Peyer's patch (tissue), 4 donors: ENCODE measurements around the gene MYNN. TPM values are rescaled to one million over a fixed set of nuclear protein-coding genes. Genes with fewer than 3 reads are reported as not detected.
A peak's percentile ranks its signal among the peaks of the same experiment; 100 is the strongest.

ENCODE experiments used
- DNase-seq, 3 donors: peaks; one replicate each; pipeline ENCODE4 v3.0.0-alpha.2; 2017 to 2019
- H3K27ac ChIP-seq, 4 donors: fragments of 200-600 bp; sonication (generic); one replicate each; pipeline ENCODE4 v1.5.1; 2016 to 2019
- H3K27me3 ChIP-seq, 2 donors: fragments of 200-600 bp; sonication (generic); one replicate each; pipeline ENCODE4 v1.5.1; 2019
- H3K36me3 ChIP-seq, 3 donors: fragments of 200-600 bp; sonication (generic); one replicate each; pipeline ENCODE4 v1.5.1; 2016 to 2019
- H3K4me1 ChIP-seq, 4 donors: fragments of 200-600 bp; sonication (generic); one replicate each; pipeline ENCODE4 v1.5.1; 2016 to 2019
- H3K4me3 ChIP-seq, 4 donors: fragments of 200-600 bp; sonication (generic); 1 replicate in 3 of 4; 2 replicates in 1 of 4; pipeline ENCODE4 v1.5.1; 2016 to 2019; ENCODE audit warnings: mild to moderate bottlenecking in 1 of 4
- H3K9me3 ChIP-seq, 4 donors: fragments of 200-600 bp; sonication (generic); one replicate each; pipeline ENCODE4 v1.5.1; 2016 to 2019; ENCODE audit warnings: mild to moderate bottlenecking in 1 of 4
- CTCF ChIP-seq, 6 experiments: fragments of 450-650 bp in 4 of 6; fragments of 200-600 bp in 2 of 6; sonication (generic) in 1 of 6; IDR thresholded peaks; one replicate each; pipeline ENCODE4 v1.5.1; 2017 to 2019; ENCODE audit warnings: antibody characterized with exemption in 6 of 6, mild to moderate bottlenecking in 3 of 6, moderate library complexity in 1 of 6
- POLR2A ChIP-seq, 2 donors: fragments of 450-650 bp; IDR thresholded peaks; one replicate each; pipeline ENCODE4 v1.5.1; 2017; ENCODE audit warnings: antibody characterized with exemption in 2 of 2, mild to moderate bottlenecking in 2 of 2, moderate library complexity in 2 of 2
- total RNA-seq, 4 donors: library from RNA; depleted of rRNA; stranded (reverse); fragments of >200 nt; gene quantifications; one replicate each; pipeline ENCODE4 v1.1.0, GENCODE V29; 2016

MYNN gene
- total RNA-seq, 4 donors from 2014 or later = 11.2 to 19.4 (median 15.9) TPM

GRCh38 chr3:169750665-169751064 is 22.5 kb upstream of the MYNN start:
- Histone ChIP-seq H3K9me3 (no peaks in the 10 kb centered on the region), H3K27ac (no peak overlapping the region), H3K4me3 (no peak overlapping the region), H3K36me3 (no peaks in the 10 kb centered on the region), H3K27me3 (no peaks in the 10 kb centered on the region), H3K4me1 (no peaks in the 10 kb centered on the region)
- TF ChIP-seq POLR2A (IDR thresholded peaks at IDR 0.05) (no peak), CTCF (IDR thresholded peaks at IDR 0.05) (no peak)
- no peak for DNase-seq

- Histone ChIP-seq H3K4me3 (no peak overlapping the region), H3K27me3 (no peaks in the 10 kb centered on the region)
- TF ChIP-seq POLR2A (IDR thresholded peaks at IDR 0.05) (no peak), CTCF (IDR thresholded peaks at IDR 0.05) (no peak)
These were observed 21.3 kb upstream of the MYNN start for GRCh38 chr3:169751875-169752274.

GRCh38 chr3:169754711-169755110 is 18.5 kb upstream of the MYNN start:
- Histone ChIP-seq H3K4me1 (peaks cover 0 to 10% (median 0%) of the 10 kb centered on the region in 4 donors), H3K4me3 (no peak overlapping the region), H3K27me3 (no peaks in the 10 kb centered on the region), H3K9me3 (no peaks in the 10 kb centered on the region), H3K36me3 (no peaks in the 10 kb centered on the region), H3K27ac (no peak overlapping the region)
- DNase-seq = no peak
- TF ChIP-seq POLR2A (IDR thresholded peaks at IDR 0.05) = no peak
- no peak for TF ChIP-seq CTCF (IDR thresholded peaks at IDR 0.05)

More at GRCh38 chr3:169751875-169752274, 21.3 kb upstream of the MYNN start:
- no peak for DNase-seq
- Histone ChIP-seq H3K9me3 (no peaks in the 10 kb centered on the region), H3K4me1 (no peaks in the 10 kb centered on the region), H3K36me3 (no peaks in the 10 kb centered on the region), H3K27ac (no peak overlapping the region)

GRCh38 chr3:169755488-169755887 is 17.7 kb upstream of the MYNN start:
- Histone ChIP-seq H3K27me3 (no peaks in the 10 kb centered on the region), H3K36me3 (no peaks in the 10 kb centered on the region), H3K4me1 (peaks cover 0 to 10% (median 0%) of the 10 kb centered on the region in 4 donors), H3K4me3 (no peak overlapping the region), H3K9me3 (no peaks in the 10 kb centered on the region), H3K27ac (no peak overlapping the region)
- no peak for DNase-seq
- TF ChIP-seq CTCF (IDR thresholded peaks at IDR 0.05) (no peak), POLR2A (IDR thresholded peaks at IDR 0.05) (no peak)

DNA sequence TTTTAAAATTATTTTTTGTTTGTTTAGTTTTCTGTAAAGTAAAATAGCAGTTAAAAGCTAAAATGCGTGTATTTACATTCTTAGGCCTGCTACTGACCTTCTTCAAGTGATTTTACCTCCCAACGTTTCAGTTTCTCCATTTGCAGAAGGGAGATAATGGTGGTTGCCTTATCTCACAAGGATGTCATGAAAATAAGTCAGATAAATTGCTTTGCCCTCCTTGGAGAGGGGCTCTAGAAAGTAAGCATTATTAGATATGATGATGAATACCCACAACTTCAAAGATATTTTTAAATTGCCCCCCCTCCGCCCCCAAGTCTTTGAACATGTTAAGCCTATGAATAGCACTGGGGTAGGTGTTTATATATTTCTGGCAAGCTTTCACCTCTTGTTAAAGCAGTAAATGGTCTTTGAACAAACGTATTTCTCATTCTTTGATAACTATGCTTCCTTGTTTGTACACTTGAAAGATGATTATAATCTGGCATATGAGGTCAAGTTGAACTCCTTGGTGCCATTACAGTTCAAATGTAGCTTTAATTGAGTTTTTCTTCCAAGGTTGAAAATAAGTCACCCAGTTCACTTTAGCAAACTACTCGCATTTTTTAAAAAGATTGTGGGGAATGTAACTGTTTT is 14.7 kb upstream of the MYNN start:
- peak overlapping the region in 1 of 4 donors; percentile 17 for H3K27ac ChIP-seq
- no peaks in the 10 kb centered on the region for H3K36me3 ChIP-seq
- peaks cover 0 to 10% (median 0%) of the 10 kb centered on the region in 4 donors for H3K4me1 ChIP-seq
- no peak for DNase-seq
- H3K27me3 ChIP-seq = no peaks in the 10 kb centered on the region
- H3K4me3 ChIP-seq = no peak overlapping the region
- H3K9me3 ChIP-seq = no peaks in the 10 kb centered on the region
- TF ChIP-seq POLR2A (IDR thresholded peaks at IDR 0.05) (no peak), CTCF (IDR thresholded peaks at IDR 0.05) (no peak)
